H9 (cell line): ENCODE measurements around the gene PTK6. TPM values are rescaled to one million over a fixed set of nuclear protein-coding genes. Genes with fewer than 3 reads are reported as not detected.

ENCODE experiments used
- DNase-seq: peaks from one replicate; pipeline ENCODE4 v3.0.0-alpha.2; 2017
- H2AFZ ChIP-seq: one replicate; pipeline ENCODE4 v1.6.1; 2013; ENCODE audit warnings: mild to moderate bottlenecking, low read length, control low read depth, moderate library complexity
- H2AK5ac ChIP-seq: 2 replicates; pipeline ENCODE4 v1.6.1; 2013; ENCODE audit warnings: low read length, control low read depth, mixed read lengths; ENCODE audit not compliant: insufficient read length
- H2BK120ac ChIP-seq: one replicate; pipeline ENCODE4 v1.6.1; 2013; ENCODE audit warnings: low read depth, mild to moderate bottlenecking, low read length, control low read depth, inconsistent platforms; ENCODE audit not compliant: poor library complexity, severe bottlenecking
- H2BK12ac ChIP-seq: 2 replicates; pipeline ENCODE4 v1.6.1; 2013; ENCODE audit warnings: low read length, control low read depth, mixed read lengths, low read depth; ENCODE audit not compliant: insufficient read length
- H2BK15ac ChIP-seq: 2 replicates; pipeline ENCODE4 v1.6.1; 2013; ENCODE audit warnings: low read depth, low read length, control low read depth
- H2BK20ac ChIP-seq: one replicate; pipeline ENCODE4 v1.6.1; 2013; ENCODE audit warnings: low read depth, mild to moderate bottlenecking, low read length, control low read depth, inconsistent platforms; ENCODE audit not compliant: poor library complexity, severe bottlenecking
- H2BK5ac ChIP-seq: 2 replicates; pipeline ENCODE4 v1.6.1; 2013; ENCODE audit warnings: low read length, control low read depth, mixed read lengths; ENCODE audit not compliant: insufficient read length
- H3K14ac ChIP-seq: 2 replicates; pipeline ENCODE4 v1.6.1; 2013; ENCODE audit warnings: low read length, control low read depth; ENCODE audit not compliant: insufficient read depth
- H3K18ac ChIP-seq: 2 replicates; pipeline ENCODE4 v1.6.1; 2013; ENCODE audit warnings: low read depth, mild to moderate bottlenecking, mixed read lengths, low read length, control low read depth; ENCODE audit not compliant: insufficient read length
- H3K23ac ChIP-seq: 2 replicates; pipeline ENCODE4 v1.6.1; 2013; ENCODE audit warnings: low read length, control low read depth, mixed read lengths, low read depth; ENCODE audit not compliant: insufficient read length
- H3K23me2 ChIP-seq: 2 replicates; pipeline ENCODE4 v1.6.1; 2013; ENCODE audit warnings: low read depth, mild to moderate bottlenecking, mixed read lengths, low read length, control low read depth; ENCODE audit not compliant: insufficient read length, poor library complexity, severe bottlenecking
- H3K27ac ChIP-seq: 2 replicates; pipeline ENCODE4 v1.5.1; 2013; ENCODE audit warnings: low read length, control low read depth, mixed read lengths, low read depth; ENCODE audit not compliant: insufficient read length
- H3K27me3 ChIP-seq: 2 replicates; pipeline ENCODE4 v1.6.1; 2013; ENCODE audit warnings: low read length, control low read depth, inconsistent platforms; ENCODE audit not compliant: insufficient read depth
- H3K4ac ChIP-seq: 2 replicates; pipeline ENCODE4 v1.6.1; 2013; ENCODE audit warnings: low read depth, mild to moderate bottlenecking, control low read depth, inconsistent platforms, low read length, moderate library complexity
- H3K4me1 ChIP-seq: 2 replicates; pipeline ENCODE4 v1.6.1; 2013; ENCODE audit warnings: low read length, control low read depth, inconsistent platforms; ENCODE audit not compliant: insufficient read depth
- H3K4me2 ChIP-seq: 2 replicates; pipeline ENCODE4 v1.6.1; 2013; ENCODE audit warnings: low read length, control low read depth, mixed read lengths; ENCODE audit not compliant: insufficient read length, insufficient read depth
- H3K56ac ChIP-seq: 2 replicates; pipeline ENCODE4 v1.6.1; 2013; ENCODE audit warnings: low read depth, mild to moderate bottlenecking, mixed read lengths, low read length, control low read depth; ENCODE audit not compliant: insufficient read length
- H3K79me1 ChIP-seq: 2 replicates; pipeline ENCODE4 v1.6.1; 2013; ENCODE audit warnings: low read depth, mild to moderate bottlenecking, moderate library complexity, low read length, control low read depth, inconsistent platforms; ENCODE audit not compliant: insufficient read depth, poor library complexity, severe bottlenecking
- H3K79me2 ChIP-seq: 2 replicates; pipeline ENCODE4 v1.6.1; 2013; ENCODE audit warnings: low read length, control low read depth, inconsistent platforms; ENCODE audit not compliant: insufficient read depth
- H3K9ac ChIP-seq: 2 replicates; pipeline ENCODE4 v1.6.1; 2013; ENCODE audit warnings: low read length, control low read depth, mixed read lengths; ENCODE audit not compliant: insufficient read length; ENCODE audit errors: extremely low read depth
- H3K9me3 ChIP-seq: one replicate; pipeline ENCODE4 v1.6.1; 2013; ENCODE audit warnings: low read depth, low read length, inconsistent platforms; ENCODE audit not compliant: control insufficient read depth
- H3T11ph ChIP-seq: one replicate; pipeline ENCODE4 v1.6.1; 2013; ENCODE audit warnings: mild to moderate bottlenecking, low read length, control low read depth, inconsistent platforms
- H4K20me1 ChIP-seq: one replicate; pipeline ENCODE4 v1.6.1; 2013; ENCODE audit not compliant: control insufficient read depth, insufficient read length, insufficient read depth
- H4K5ac ChIP-seq: 2 replicates; pipeline ENCODE4 v1.6.1; 2013; ENCODE audit warnings: low read depth, mild to moderate bottlenecking, mixed read lengths, low read length, control low read depth; ENCODE audit not compliant: insufficient read length
- H4K8ac ChIP-seq: replicated peaks from 2 replicates; pipeline ENCODE4 v1.6.1; 2013; ENCODE audit warnings: low read length, control low read depth, mixed read lengths, low read depth; ENCODE audit not compliant: insufficient read length
- H4K91ac ChIP-seq: 2 replicates; pipeline ENCODE4 v1.6.1; 2013; ENCODE audit warnings: low read depth, mild to moderate bottlenecking, moderate library complexity, mixed read lengths, low read length, control low read depth; ENCODE audit not compliant: insufficient read length
- H3K27ac Mint-ChIP-seq, 3 experiments: 2 replicates in 2 of 3; 3 replicates in 1 of 3; pipeline ENCODE4 v1.8.0; 2020 to 2021; ENCODE audit warnings: mixed read lengths in 3 of 3, mild to moderate bottlenecking in 1 of 3, moderate library complexity in 1 of 3
- H3K27me3 Mint-ChIP-seq: 2 replicates; pipeline ENCODE4 v1.8.0; 2021; ENCODE audit warnings: low read depth, mild to moderate bottlenecking, moderate library complexity, mixed read lengths
- H3K36me3 Mint-ChIP-seq, 3 experiments: 2 replicates in 2 of 3; 3 replicates in 1 of 3; pipeline ENCODE4 v1.8.0; 2020 to 2021; ENCODE audit warnings: low read depth in 3 of 3, mixed read lengths in 3 of 3; ENCODE audit not compliant: insufficient read depth in 1 of 3
- H3K4me1 Mint-ChIP-seq, 2 experiments: 2 replicates each; pipeline ENCODE4 v1.8.0; 2020; ENCODE audit warnings: mixed read lengths in 2 of 2
- H3K4me3 Mint-ChIP-seq, 2 experiments: 2 replicates in 1 of 2; 3 replicates in 1 of 2; pipeline ENCODE4 v1.8.0; 2020 to 2021; ENCODE audit warnings: mild to moderate bottlenecking in 2 of 2, mixed read lengths in 2 of 2, moderate library complexity in 1 of 2
- H3K9me3 Mint-ChIP-seq, 2 experiments: 2 replicates in 1 of 2; 3 replicates in 1 of 2; pipeline ENCODE4 v1.8.0; 2020; ENCODE audit warnings: mild to moderate bottlenecking in 2 of 2, mixed read lengths in 2 of 2, moderate library complexity in 1 of 2
- WGBS: extraction: QIAGEN DNeasy Blood & Tissue Kit; methylation state at CpG from one replicate; pipeline ENCODE4 v1.1.7; 2013; ENCODE audit warnings: missing lambda C conversion rate, low lambda C conversion rate, mixed read lengths; ENCODE audit not compliant: insufficient read length; ENCODE audit errors: extremely low coverage; 5-methylcytosine and 5-hydroxymethylcytosine counted together
- total RNA-seq: library from RNA; stranded (reverse); gene quantifications from 2 replicates; pipeline ENCODE4 v1.2.1, GENCODE V29; 2021
- TF ChIP-seq, protein P1 (sequence below): fragments of 200-600 bp; sonication (generic); conservative IDR thresholded peaks from 3 replicates; pipeline ENCODE4 v1.8.0; 2021; ENCODE audit warnings: antibody characterized with exemption, mild to moderate bottlenecking

The PTK6 gene
- total RNA-seq, 1 experiment from 2014 or later: 0.46 TPM

DNA sequence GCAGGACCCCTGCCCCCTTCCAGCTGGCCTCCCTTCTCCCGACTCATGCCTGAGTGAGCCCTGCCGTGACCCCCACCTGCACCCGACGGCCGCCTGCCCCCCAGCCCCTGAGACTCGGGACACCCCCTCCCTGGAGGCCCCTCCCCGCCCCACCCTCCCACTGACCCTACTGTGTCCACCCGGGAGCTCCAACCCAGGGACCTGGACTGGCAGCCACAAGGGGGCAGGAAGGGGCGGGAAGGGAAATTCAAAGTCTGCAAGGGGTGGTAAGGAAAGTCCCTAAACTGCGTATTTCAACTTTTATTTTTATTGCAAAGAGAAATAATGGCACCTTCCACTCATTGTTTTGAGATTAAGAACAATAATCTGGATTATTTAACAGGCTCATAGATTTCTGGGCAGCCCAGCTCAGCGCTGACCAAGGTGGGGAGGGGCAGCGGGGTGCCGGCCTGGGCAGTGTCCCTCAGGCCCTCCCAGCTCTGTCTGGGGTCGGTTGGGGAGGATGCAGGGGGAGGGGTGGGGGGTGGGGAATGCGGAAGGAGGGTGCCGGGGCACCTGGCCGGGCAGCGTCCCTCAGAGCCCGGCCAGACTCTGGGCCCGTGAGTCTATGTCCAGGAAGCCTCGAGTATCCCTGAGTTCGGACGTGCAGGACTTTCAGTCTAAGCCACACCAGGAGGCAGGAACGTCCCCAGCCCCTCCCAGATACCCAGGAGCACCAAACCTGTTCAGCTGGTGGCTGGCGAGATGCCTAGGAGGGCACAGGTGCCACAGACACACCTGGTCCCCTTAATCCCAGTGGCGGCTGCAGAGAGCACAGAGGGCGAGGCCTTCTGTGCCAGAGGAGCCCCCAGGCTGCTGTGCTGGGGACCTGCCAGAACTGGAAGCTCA lies 1.3 kb upstream of the PTK6 start:
- no peak overlapping the region for H3K4ac ChIP-seq
- TF ChIP-seq, protein P1, sequence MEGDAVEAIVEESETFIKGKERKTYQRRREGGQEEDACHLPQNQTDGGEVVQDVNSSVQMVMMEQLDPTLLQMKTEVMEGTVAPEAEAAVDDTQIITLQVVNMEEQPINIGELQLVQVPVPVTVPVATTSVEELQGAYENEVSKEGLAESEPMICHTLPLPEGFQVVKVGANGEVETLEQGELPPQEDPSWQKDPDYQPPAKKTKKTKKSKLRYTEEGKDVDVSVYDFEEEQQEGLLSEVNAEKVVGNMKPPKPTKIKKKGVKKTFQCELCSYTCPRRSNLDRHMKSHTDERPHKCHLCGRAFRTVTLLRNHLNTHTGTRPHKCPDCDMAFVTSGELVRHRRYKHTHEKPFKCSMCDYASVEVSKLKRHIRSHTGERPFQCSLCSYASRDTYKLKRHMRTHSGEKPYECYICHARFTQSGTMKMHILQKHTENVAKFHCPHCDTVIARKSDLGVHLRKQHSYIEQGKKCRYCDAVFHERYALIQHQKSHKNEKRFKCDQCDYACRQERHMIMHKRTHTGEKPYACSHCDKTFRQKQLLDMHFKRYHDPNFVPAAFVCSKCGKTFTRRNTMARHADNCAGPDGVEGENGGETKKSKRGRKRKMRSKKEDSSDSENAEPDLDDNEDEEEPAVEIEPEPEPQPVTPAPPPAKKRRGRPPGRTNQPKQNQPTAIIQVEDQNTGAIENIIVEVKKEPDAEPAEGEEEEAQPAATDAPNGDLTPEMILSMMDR: no peak; the same call in 1 of the 3 replicates
- no peak overlapping the region for H3K18ac ChIP-seq
- no peaks in the 10 kb centered on the region for H3K4me1 ChIP-seq
- H3K27ac ChIP-seq: no peak overlapping the region
- no peak overlapping the region; the same call in 1 of the 2 replicates for H3K14ac ChIP-seq
- Mint-ChIP-seq H3K27me3 (no peaks in the 10 kb centered on the region), H3K4me3 (peak overlapping the region; percentile 49 to 55; a peak in 3 of 5 replicates), H3K27ac (no peak overlapping the region), H3K9me3 (no peaks in the 10 kb centered on the region), H3K4me1 (peaks cover 3 to 8% of the 10 kb centered on the region in 2 experiments; a peak in 3 of 4 replicates), H3K36me3 (no peaks in the 10 kb centered on the region)
- H3K23me2 ChIP-seq: no peaks in the 10 kb centered on the region
- no peak overlapping the region for H2BK20ac ChIP-seq
- no peak overlapping the region for H3K23ac ChIP-seq
- no peak overlapping the region for H4K5ac ChIP-seq
- H2BK15ac ChIP-seq: no peak overlapping the region
- H3K9ac ChIP-seq: no peak overlapping the region
- no peak overlapping the region for H2BK12ac ChIP-seq
- no peak overlapping the region for H2BK120ac ChIP-seq
- no CpG with 5 or more reads among the region's 27 CpGs for WGBS
- no peak overlapping the region for H4K8ac ChIP-seq
- no peak overlapping the region for H2AK5ac ChIP-seq
- no peak overlapping the region for H3K56ac ChIP-seq
- no peaks in the 10 kb centered on the region for H3K79me1 ChIP-seq
- no peaks in the 10 kb centered on the region for H3K79me2 ChIP-seq
- DNase-seq: no peak
- no peak overlapping the region for H2AFZ ChIP-seq
- no peak overlapping the region for H2BK5ac ChIP-seq
- no peaks in the 10 kb centered on the region for H3K27me3 ChIP-seq
- H3K4me2 ChIP-seq: peak overlapping the region; percentile 9
- H3T11ph ChIP-seq: no peak overlapping the region
- no peaks in the 10 kb centered on the region for H4K20me1 ChIP-seq
- H4K91ac ChIP-seq: no peak overlapping the region
- H3K9me3 ChIP-seq: no peaks in the 10 kb centered on the region
